PC-9 (cell line): ENCODE results near the gene ADARB2.

Experiments used
- EZH2 ChIP-seq: fragments of 200-600 bp; sonication (generic); IDR thresholded peaks from 2 replicates; pipeline ENCODE4 v1.8.0; 2017; ENCODE audit warnings: antibody characterized with exemption, low read depth
- TF ChIP-seq, protein P1 (sequence below): fragments of 200-600 bp; sonication (generic); conservative IDR thresholded peaks from 2 replicates; pipeline ENCODE4 v1.6.1; 2017; ENCODE audit warnings: mixed run types, antibody characterized with exemption, mild to moderate bottlenecking, moderate library complexity

DNA sequence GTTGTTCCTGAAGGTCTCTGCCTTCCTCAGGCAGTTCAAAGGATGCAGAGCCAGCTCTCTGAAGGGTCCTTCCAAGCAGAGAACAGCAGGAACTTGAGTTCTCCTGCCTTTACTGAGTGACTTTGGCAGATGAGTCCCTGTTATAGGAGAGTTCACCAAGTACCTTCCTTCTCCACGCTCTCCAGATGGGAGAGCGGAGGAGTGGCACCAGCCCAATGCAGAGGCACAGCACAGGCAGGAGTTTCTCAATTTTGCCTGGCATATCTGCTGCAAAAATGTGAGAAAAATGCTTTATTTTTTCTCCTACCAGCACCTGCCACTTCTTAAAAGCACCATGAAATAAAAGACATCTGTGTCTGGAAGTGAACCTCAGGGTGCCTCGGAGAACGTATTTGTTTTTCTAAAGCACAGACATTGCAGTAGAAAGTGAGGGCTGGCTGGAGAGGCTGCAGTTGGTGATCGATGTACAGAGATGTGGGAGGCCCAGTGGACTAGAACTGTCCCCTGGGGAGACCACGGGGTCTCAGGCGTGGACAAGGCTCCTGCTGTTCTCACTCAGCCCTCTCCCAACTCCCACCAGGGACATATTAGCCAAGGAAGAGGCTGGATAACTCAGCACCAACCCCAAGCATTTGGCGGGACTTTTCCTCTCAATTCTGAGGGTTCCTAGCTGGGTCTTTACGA, 506.6 kb downstream of the ADARB2 start:
- TF ChIP-seq, protein P1, sequence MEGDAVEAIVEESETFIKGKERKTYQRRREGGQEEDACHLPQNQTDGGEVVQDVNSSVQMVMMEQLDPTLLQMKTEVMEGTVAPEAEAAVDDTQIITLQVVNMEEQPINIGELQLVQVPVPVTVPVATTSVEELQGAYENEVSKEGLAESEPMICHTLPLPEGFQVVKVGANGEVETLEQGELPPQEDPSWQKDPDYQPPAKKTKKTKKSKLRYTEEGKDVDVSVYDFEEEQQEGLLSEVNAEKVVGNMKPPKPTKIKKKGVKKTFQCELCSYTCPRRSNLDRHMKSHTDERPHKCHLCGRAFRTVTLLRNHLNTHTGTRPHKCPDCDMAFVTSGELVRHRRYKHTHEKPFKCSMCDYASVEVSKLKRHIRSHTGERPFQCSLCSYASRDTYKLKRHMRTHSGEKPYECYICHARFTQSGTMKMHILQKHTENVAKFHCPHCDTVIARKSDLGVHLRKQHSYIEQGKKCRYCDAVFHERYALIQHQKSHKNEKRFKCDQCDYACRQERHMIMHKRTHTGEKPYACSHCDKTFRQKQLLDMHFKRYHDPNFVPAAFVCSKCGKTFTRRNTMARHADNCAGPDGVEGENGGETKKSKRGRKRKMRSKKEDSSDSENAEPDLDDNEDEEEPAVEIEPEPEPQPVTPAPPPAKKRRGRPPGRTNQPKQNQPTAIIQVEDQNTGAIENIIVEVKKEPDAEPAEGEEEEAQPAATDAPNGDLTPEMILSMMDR, result no peak
- no peak for TF ChIP-seq EZH2
